ENCODE data around the gene SEMA3C.

The SEMA3C gene

DNA sequence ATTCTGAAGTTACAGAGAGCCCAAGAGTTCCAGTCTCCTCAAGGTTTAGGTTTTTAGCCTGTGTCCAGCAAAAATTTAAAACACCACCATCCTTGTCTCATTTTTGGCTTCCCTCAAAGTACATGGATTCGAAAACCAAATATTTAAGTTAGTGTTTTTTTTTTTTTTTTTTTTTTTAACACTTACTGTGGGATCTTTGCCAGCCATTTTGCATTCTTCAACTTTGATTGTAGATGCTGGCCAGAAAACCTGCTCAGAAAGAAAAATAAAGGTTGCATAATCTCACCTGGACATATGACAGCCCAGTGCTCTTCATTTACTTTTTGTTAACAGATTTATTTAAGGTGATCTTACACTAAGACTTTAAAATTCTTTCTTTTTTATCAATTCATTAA, 91.6 kb downstream of the SEMA3C start:
- no peak for DNase-seq (ENCODE audit: low read depth in 3 of 3, low spot score in 1 of 3)

DNA sequence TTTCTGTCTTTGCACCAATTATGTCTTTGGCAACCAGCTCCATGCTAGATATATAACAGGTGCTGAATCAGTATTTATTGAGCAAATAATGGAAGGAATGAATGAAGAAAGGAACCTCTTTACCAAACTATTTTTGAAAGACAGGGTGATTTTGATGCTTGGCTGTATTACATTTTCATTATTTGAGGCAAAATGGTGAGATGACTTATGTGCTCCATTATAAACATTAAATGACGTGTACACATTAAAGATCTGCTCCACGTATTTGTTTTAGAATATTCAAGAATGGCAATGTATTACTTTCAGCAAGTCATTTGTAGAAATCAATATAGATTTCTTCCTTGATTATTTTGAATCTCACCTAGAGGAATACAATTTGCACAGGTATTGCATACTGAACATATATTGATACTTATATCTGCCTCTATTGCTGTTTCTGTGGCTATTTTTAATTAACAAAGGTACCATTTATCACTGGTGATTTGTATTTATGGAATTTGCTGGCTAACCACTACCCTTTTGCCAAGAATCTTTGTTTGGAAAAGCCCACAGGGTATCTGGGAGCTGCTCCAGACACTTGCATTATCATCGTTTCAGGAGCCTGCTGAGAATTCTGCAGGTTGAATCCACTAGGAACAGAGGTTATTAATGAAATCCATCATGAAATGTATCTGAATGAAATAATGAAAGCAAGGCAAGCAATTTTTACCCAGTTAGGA, 92.2 kb downstream of the SEMA3C start:
- DNase-seq (ENCODE audit: low read depth in 3 of 3, low spot score in 1 of 3), result no peak

DNA sequence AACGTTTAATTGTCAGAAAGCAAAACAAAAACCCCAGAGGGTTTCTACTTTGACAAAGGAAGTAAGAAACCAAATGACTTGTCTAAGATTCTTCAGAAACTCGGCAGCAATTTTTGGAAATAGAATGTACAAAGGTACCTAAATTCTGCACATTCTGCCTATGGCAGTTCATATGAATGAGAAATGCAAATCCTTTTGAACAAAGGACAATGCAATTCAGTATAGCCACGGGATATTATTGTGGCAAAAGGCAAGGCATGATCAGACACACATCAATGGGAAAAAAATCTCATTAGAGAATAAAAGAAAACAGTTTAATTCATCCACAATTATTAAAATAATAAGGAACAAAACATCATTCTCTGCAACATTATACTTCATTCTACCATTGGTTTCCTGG, 93.4 kb downstream of the SEMA3C start:
- no peak for DNase-seq (ENCODE audit: low read depth in 3 of 3, low spot score in 1 of 3)

DNA sequence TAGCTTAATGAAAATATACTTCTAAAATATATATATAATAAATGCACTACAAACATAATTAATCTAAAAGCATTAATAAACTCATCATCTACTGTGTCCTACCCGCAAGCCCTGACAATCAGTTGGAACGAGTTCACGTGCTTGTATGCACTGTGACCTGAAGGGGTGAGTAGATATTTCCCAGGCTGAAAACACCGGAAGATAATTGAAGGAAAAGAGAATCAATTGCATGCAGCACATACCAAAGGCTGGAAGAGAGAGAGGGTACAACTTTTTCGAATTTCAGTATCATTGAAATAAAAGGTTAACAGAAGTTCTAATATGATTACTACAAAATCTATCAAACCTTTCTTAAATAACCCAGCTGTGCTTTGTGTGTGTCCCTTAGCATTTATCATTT, 94.6 kb downstream of the SEMA3C start:
- DNase-seq (ENCODE audit: low read depth in 3 of 3, low spot score in 1 of 3), result no peak

DNA sequence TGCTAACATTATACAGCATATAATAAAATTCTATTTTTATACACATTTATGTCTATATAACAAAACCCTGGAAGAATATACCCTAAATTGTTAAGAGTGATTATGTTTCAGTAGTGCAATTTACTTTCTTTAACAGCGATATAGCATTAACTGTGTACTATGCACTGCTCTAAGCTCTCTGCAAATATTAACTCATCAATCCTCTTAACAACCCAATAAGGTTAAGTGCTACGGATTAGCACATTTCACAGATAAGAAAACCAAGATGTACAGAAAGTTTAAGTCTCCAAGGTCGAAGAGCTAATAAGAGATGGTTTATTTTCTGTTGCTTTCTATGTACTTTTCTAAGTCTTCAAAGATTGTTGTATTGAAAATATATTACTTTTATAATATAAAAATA, 95.8 kb downstream of the SEMA3C start:
- DNase-seq (ENCODE audit: low read depth in 3 of 3, low spot score in 1 of 3), result no peak

DNA sequence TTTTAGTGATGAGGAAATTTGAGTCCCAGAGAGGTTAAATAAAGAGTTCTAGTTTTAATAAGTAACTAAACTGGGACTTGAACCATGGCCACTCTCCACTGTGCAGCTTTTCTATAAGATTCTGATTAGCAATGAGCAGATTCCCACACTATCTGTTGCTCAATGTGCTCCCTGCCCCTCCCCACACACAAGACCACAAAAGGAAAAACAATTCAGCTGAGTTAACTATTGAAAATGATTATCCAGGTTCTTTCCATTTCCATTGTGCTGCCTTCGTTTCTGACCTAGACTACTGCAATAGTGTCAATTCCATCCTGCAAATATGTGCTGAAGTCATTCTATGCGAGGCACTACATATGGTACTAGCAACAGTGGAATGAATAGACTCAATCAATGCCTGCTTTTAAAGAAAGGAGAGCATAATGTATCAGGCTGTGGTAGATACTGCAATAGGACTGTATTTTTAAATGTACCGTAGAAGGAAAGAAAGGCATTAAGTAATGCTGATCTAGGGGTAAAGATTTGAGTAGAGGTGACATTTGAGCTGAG, 97.0 kb downstream of the SEMA3C start:
- DNase-seq (ENCODE audit: low read depth in 3 of 3, low spot score in 1 of 3), result no peak

DNA sequence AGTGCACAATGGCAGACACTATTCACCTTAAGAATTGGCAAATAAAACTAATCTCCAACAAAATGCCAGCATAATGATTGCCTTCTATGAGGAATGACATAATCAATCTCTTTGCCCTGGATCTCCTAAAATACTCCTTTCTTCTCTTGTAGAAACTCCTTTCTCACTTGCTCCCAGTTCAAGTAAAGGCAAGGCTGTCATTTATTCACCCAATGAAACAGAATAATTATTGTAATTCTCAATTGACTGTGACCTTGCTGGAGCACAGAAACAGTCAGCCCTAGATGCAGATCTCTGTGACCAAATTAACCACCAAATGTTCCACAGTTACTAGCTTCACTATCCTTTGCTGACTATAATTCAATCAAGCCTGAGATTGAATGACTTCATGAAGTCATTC, 99.3 kb downstream of the SEMA3C start:
- DNase-seq (ENCODE audit: low read depth in 3 of 3, low spot score in 1 of 3), result no peak

DNA sequence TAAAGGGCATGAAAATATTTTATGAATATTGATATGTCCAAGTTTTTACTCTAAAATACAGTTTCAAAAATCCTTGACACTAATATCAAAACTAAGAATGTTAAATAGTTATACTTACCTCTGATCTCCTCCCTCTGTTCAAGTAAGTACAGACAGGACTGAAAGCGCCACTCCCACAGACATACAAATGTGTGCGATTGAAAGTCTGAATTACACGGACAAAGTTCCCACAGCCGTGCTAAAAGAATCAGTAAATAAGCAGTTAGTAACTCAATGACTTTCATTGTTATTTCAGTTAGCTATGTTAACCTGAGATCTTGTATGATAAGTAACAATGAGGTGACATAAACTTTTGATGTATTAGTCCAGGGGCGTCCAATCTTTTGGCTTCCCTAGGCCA, 100.7 kb downstream of the SEMA3C start:
- DNase-seq (ENCODE audit: low read depth in 3 of 3, low spot score in 1 of 3), result no peak

DNA sequence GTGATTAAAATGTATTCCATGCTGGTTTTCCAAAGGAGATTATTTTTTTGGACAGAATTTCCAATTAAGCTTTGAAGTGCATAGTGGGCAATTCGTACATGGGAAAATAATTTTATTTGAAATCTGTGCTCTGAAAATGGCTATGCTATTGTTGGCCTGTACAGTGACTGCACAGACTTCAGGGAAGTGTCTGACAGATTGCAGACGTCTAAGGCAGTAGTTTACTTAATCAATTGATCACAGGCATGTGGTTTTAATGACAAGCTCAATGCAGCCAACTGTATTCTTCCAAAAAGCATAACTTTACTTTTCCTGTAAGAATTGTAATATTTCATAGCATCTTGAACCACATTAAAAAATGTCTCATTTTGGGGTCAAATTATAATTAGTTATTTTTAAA, 102.0 kb downstream of the SEMA3C start:
- DNase-seq (ENCODE audit: low read depth in 3 of 3, low spot score in 1 of 3), result no peak

DNA sequence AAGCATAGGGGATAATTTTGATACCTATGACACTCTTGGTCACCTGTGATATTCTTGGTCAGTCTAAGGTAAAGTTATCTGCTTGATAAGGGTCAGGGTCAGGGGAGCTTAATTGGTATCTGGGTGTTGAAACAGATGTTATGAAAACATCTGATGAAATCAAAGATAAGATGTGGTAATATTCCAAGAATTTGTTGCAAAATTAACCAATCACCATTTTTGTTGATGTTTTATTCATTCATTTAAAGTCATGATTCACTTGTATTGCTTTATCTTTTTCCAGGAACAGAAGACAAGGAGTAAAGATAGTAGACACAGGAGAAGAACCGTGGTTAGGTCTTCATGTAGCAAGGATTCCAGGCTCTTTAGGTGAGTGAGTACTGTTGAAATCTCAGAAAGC, 103.1 kb downstream of the SEMA3C start:
- no peak for DNase-seq (ENCODE audit: low read depth in 3 of 3, low spot score in 1 of 3)

DNA sequence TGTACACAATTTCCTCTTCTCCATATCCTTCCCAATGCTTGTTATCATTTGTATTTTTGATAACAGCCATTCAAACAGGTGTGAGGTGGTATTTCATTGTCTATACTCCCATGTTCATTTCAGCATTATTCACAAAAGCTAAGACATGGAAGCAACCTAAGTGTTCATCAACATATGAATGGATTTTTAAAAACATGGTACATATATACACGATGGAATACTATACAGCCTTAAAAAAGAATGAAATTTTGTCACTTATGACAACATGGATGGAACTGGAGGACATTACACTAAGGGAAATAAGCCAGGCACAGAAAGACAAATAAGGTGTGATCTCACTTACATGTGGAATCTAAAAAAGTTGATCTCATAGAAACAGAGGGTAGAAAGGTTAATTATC, 109.3 kb downstream of the SEMA3C start:
- no peak for DNase-seq (ENCODE audit: low read depth in 3 of 3, low spot score in 1 of 3)

DNA sequence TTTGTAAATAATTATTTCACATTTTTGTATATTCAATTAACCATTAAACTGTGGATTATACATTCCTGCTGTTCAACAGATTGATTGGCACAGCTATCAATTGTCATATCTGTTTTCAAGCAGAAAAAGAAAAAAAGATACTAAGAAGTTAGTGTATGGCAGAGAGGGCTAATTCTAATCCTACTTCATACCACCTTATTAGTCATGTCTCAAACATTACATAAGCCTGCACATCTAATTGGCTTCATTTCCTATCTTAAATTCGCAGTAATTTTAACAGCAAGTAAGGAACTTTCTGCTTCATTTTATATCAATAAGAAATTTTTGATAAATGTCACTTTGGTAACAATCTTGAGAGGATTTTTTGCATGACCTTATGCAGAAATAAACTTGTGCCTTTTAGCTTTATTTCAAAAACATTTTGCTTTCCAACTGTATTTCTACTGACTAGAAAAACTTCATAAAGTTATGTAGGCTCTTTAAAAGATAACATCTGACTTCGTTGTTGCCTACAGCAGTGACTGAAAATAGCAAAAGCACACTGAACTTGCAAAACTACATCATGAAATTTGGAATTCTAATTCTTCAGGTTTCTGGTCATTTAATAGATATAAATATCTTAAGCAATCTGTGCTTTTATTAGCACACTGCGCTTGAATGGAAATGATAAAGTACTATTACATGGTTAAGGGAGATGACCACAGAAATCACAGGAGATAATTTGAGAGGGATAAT, 111.5 kb downstream of the SEMA3C start:
- no peak for DNase-seq (ENCODE audit: low read depth in 3 of 3, low spot score in 1 of 3)

DNA sequence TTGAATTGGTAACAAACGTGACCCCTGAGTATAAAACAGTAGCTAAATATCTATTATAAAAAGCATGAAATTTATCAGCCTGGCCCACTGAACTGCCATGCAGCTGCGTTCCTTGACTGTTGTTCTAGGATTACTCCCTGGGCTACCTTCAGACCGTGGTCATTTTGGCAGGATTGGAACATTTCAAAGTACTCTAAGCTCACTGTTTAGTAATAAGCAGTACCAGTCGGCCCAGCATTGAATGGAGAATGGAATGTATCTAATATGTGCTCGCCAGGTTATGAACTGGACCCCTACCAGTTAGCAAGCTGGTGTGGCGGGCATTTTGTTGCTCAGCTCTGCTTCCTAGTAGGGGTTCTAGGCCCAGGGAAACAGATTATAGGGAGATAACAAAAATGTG, 112.2 kb downstream of the SEMA3C start:
- DNase-seq (ENCODE audit: low read depth in 3 of 3, low spot score in 1 of 3), result no peak

DNA sequence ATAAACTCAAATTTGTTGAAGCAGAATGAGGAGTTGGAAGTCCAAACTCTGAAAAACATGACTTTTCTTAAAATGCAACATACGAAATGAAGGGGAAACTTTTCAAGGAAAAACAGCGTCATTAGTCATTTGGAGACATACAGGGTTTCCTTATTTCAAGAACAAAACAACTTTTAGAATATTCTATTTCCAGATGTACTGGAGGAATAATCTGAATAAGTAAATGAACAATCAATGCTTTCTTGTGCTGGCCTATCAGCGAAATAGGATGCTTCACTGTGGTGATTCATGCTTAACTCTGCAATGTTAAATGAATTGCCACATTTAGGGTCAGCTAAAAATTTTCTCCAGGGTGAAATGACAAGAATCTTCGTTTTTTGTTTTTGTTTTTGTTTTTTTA, 114.3 kb downstream of the SEMA3C start:
- no peak for DNase-seq (ENCODE audit: low read depth in 3 of 3, low spot score in 1 of 3)

DNA sequence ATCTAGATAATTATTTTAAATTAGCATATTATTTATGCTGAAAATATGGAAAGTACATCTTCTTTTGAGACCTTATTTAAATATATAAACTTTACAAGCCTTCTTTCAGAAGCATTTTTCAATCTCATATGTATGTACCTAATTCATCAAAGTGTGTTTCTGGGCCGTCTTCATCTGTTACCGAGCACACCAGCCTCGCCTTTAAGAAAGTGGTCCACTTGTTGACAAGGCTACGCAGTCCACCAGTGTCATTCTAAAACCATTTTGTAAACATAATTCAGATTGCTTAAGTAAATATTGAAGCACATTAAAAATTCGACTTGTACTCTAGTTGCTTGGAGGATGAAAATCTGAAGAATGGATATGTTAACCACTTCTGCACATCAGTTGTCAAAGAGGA, 116.3 kb downstream of the SEMA3C start:
- no peak for DNase-seq (ENCODE audit: low read depth in 3 of 3, low spot score in 1 of 3)

DNA sequence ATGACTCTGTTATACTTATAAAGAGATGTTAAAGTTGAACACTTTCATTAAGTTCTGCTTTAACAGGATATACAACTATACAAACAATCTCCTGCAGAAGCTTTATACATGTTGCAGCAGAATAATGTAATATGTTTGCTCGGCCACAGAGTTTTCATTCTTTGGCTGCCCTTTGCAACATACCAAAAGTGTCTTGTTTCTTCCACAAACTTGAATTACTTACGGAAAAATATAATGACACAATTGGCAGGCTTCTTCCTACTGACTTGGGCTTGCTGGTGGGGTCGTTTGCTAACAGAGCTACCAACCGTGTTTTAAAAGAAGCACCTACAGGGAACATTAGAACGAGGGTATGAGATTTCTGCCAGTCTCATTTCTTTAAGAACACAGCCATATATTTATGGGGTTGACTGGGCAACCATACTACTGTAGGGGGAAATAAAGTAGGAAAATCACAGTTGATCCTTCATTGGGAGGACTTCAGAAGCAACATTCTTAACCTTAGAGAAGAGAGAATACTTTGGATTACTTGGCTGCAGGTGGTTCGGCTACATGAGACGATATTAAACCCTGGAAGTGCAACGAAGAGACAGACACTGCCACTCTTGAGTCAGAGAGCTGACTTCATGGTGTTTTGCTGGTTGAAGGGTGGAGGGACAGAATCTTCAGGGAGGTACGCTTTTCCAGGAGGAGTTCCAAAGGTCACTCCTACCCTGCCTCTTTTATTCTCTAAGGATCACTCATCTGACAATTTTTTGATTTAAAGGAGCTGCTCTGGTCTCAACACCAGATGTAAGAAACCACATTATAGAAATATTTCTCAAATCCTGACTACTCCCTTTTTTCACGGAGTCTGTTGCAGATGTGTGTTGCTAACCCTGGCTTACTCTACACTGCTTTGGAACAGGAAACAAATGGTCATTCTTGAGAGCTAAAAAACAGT, 123.9 kb downstream of the SEMA3C start:
- no peak for DNase-seq (ENCODE audit: low read depth in 3 of 3, low spot score in 1 of 3)

DNA sequence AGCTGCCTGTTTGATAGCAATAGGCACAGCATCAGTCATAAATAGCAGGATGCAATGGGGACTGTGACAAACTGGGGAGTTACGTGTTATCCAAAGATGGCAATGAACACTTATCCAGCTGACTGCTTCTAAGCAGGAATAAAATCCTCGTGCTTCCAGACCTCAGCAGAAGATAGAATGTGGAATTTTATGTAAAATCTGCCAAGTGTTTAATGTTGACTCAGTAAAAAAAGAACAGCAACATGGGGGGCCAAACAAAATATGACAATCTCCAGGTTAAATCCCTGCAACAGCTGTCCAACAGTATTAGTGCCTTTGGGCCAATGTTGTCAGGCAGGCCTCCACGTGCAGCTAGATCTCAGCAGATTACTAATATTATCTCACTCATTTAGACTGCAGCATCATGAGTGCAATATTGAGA, 127.3 kb downstream of the SEMA3C start:
- DNase-seq (ENCODE audit: low read depth in 3 of 3, low spot score in 1 of 3), result no peak

DNA sequence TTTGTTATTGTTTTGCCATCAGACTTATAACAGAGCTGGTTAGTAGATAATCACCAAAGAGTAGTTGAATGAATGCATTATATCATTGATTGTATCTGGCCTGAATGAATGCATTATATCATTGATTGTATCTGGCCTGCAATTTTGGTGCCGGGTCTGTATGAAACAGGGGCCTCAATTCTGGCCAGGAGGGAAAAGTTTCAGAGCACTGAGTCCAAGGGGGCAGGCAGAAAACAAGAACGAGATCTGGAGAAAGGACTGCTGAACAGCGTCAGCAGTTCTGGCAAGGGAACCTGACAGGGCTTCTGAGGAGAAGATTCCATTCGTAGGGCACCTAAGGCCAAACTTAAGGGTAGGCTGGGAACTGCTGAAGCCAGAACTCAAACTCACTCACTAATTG, 128.0 kb downstream of the SEMA3C start:
- no peak for DNase-seq (ENCODE audit: low read depth in 3 of 3, low spot score in 1 of 3)

DNA sequence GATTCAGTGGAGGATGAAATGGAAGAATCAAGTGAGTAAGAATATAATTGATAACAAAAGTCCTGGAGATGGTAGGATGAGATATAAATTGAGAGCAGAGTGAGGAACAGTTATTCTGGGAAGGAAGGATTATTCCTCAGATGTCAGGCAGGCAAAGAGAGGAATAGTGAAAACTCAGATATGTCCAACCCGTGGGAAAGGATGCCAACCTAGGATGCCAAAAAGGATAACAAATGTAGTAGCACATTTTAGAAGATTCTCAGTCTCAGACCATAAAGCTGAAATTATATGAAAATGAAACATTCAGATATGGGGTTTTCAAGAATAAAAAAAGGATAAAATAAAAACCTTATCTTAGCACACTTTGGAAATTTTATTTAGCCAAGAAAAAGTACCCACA, 131.1 kb downstream of the SEMA3C start:
- DNase-seq (ENCODE audit: low read depth in 3 of 3, low spot score in 1 of 3), result no peak

DNA sequence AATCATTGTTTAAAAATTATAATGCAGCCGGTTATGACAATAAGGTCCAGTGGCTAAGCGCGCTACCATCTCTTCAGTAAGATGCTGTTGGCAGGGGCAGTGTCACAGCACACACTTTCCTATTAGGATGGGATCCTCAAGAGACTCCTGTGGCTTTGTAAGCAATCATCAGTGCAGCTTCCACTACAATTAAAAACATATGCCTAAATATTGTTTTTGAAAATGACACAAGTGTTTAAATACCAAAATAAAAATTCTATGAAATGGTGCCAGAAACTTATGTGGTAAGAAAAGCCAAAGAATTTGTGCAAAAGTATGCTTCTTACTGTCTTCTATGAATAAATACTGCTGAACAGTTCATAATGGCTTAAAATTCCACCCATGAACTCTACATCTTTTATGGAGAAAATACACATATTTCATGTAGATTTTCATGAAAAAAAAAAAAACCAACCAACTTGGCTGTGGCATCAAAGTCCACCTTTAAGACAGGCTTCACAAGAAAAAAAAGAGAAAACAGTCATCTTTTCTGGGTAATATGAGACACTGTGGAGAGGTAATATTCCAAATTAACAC, 132.8 kb downstream of the SEMA3C start:
- no peak for DNase-seq (ENCODE audit: low read depth in 3 of 3, low spot score in 1 of 3)

DNA sequence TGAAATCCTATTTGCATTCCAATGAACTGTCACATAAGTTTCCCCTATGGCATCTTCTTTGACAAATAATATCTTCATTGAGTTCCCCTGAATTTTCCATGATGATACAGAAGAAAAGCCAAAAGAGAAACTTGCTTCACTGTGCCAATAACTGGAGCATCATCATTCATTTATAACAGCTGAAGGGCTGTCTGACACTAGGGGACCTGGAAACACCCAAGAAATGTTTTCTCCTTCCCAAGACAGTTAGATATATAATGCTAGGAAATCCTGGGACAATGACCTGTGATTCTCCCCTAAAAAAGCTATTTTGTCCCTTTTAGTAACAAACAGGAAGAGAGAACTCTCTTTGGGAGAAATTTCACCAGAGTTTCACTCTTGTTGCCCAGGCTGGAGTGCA, 133.6 kb downstream of the SEMA3C start:
- DNase-seq (ENCODE audit: low read depth in 3 of 3, low spot score in 1 of 3), result no peak

All from stimulated activated CD4-positive, alpha-beta T cell treated with anti-CD3 and anti-CD28 coated beads, TNF-alpha, amount 100 ng/mL, for 1 hour (primary cell).